Gastrocnemius medialis (tissue), 4 donors: Measurements from ENCODE around the gene PACSIN1. TPM values are rescaled to one million over a fixed set of nuclear protein-coding genes. Genes with fewer than 3 reads are reported as not detected.

Source experiments
- ATAC-seq, 2 donors: fragments of 150-250 bp; one replicate each; pipeline ENCODE4 v1.9.1; 2016
- DNase-seq, 2 donors: peaks; one replicate each; pipeline ENCODE4 v3.0.0-alpha.2; 2019
- H3K27ac ChIP-seq, 4 donors: fragments of 200-600 bp; sonication (generic); 1 replicate in 1 of 4; 2 replicates in 3 of 4; pipeline ENCODE4 v1.5.1; 2016 to 2018; ENCODE audit warnings: mild to moderate bottlenecking in 2 of 4, moderate library complexity in 1 of 4
- H3K27me3 ChIP-seq, 3 donors: fragments of 200-600 bp; sonication (generic) in 2 of 3; 1 replicate in 1 of 3; 2 replicates in 2 of 3; pipeline versions ENCODE4 v1.5.1 to v1.6.0; 2016 to 2019; ENCODE audit warnings: mild to moderate bottlenecking in 1 of 3, moderate library complexity in 1 of 3
- H3K36me3 ChIP-seq, 2 donors: fragments of 200-600 bp; sonication (generic) in 1 of 2; one replicate each; pipeline ENCODE4 v1.5.1; 2017 to 2018
- H3K4me1 ChIP-seq, 2 donors: fragments of 200-600 bp; sonication (generic) in 1 of 2; one replicate each; pipeline ENCODE4 v1.5.1; 2016 to 2017; ENCODE audit warnings: mild to moderate bottlenecking in 2 of 2
- H3K4me3 ChIP-seq, 4 donors: fragments of 200-600 bp; sonication (generic) in 3 of 4; 1 replicate in 1 of 4; 2 replicates in 3 of 4; pipeline ENCODE4 v1.5.1; 2016 to 2019; ENCODE audit warnings: mild to moderate bottlenecking in 2 of 4
- H3K9me3 ChIP-seq, 3 donors: fragments of 200-600 bp; sonication (generic) in 2 of 3; 1 replicate in 1 of 3; 2 replicates in 2 of 3; pipeline ENCODE4 v1.5.1; 2016 to 2019
- POLR2A ChIP-seq, 2 donors: fragments of 450-650 bp; IDR thresholded peaks; one replicate each; pipeline ENCODE4 v1.6.1; 2017; ENCODE audit warnings: antibody characterized with exemption in 2 of 2, mild to moderate bottlenecking in 2 of 2, moderate library complexity in 2 of 2
- in situ Hi-C, 4 donors: fragments of 200-750 bp; cut with MboI; loops; one replicate each; pipeline versions ENCODE4 v1.15.0 to v1.8.0; 2017; ENCODE audit warnings: low sequenced_read_pairs in 4 of 4
- intact Hi-C: fragments of 100-400 bp; cut with DNase I; formaldehyde crosslinking; loops from one replicate; pipeline ENCODE4 v1.15.1; 2023; ENCODE audit warnings: low total_unique reads
- total RNA-seq, 4 donors: library from RNA; depleted of rRNA; stranded (reverse); fragments of >200 nt; gene quantifications; one replicate each; pipeline versions ENCODE4 v1.1.0 to v1.2.3, GENCODE V29; 2016
- TF ChIP-seq, protein P1 (sequence below), 5 experiments: fragments of 450-650 bp in 3 of 5; fragments of 200-600 bp in 2 of 5; sonication (generic) in 2 of 5; IDR thresholded peaks in 4 of 5; conservative IDR thresholded peaks in 1 of 5; 1 replicate in 4 of 5; 2 replicates in 1 of 5; pipeline ENCODE4 v1.5.1; 2016 to 2019; ENCODE audit warnings: antibody characterized with exemption in 5 of 5, mild to moderate bottlenecking in 3 of 5, moderate library complexity in 3 of 5

PACSIN1 gene
- total RNA-seq, 4 donors from 2014 or later = not detected

DNA sequence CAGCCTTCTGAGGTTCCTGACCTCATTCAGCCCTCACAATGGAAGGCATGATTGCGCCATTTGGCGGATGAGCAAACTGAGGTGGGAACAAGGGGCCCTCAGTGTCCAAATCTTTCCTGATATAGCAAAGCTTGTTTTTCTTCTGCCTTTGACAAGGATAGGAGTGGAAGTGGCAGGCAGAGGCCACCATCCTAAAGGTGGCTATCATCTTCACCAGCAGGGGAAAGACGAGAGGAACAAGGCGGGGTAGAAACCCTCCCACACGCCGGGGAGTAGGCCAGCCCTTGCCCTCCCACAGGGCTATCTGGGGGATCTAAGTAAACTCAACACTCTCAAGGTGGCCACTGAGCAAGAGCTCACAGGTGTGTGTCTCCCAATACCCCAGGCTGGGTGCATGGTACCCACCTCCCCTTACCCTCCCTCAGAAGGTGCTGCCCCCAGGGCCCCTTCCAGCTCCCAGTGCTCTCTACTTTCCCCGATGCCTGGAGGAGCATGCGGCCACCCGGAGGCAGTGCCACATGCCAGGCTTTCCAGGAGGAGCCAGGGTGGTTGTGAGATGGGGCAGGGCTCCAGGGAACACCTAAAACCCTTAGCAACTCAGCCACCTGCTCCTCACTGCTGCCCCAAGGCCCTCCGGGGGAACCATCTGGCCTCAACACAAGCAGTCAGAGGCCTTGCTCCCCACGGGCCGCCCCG lies 79.0 kb downstream of the PACSIN1 start:
- no peak for TF ChIP-seq POLR2A (IDR thresholded peaks at IDR 0.05)
- TF ChIP-seq, protein P1, sequence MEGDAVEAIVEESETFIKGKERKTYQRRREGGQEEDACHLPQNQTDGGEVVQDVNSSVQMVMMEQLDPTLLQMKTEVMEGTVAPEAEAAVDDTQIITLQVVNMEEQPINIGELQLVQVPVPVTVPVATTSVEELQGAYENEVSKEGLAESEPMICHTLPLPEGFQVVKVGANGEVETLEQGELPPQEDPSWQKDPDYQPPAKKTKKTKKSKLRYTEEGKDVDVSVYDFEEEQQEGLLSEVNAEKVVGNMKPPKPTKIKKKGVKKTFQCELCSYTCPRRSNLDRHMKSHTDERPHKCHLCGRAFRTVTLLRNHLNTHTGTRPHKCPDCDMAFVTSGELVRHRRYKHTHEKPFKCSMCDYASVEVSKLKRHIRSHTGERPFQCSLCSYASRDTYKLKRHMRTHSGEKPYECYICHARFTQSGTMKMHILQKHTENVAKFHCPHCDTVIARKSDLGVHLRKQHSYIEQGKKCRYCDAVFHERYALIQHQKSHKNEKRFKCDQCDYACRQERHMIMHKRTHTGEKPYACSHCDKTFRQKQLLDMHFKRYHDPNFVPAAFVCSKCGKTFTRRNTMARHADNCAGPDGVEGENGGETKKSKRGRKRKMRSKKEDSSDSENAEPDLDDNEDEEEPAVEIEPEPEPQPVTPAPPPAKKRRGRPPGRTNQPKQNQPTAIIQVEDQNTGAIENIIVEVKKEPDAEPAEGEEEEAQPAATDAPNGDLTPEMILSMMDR (IDR thresholded peaks at IDR 0.05 in 4 of 5, conservative IDR thresholded peaks at IDR 0.05 in 1 of 5) = no peak
- no peak overlapping the region for H3K27ac ChIP-seq
- no peak for DNase-seq
- H3K36me3 ChIP-seq = no peaks in the 10 kb centered on the region
- no peak overlapping the region for H3K4me3 ChIP-seq
- H3K9me3 ChIP-seq = no peaks in the 10 kb centered on the region
- H3K4me1 ChIP-seq = no peaks in the 10 kb centered on the region
- H3K27me3 ChIP-seq = no peaks in the 10 kb centered on the region
- no peak for ATAC-seq
- intact Hi-C loops (no loop called here), in situ Hi-C loops (no loop called here)

DNA sequence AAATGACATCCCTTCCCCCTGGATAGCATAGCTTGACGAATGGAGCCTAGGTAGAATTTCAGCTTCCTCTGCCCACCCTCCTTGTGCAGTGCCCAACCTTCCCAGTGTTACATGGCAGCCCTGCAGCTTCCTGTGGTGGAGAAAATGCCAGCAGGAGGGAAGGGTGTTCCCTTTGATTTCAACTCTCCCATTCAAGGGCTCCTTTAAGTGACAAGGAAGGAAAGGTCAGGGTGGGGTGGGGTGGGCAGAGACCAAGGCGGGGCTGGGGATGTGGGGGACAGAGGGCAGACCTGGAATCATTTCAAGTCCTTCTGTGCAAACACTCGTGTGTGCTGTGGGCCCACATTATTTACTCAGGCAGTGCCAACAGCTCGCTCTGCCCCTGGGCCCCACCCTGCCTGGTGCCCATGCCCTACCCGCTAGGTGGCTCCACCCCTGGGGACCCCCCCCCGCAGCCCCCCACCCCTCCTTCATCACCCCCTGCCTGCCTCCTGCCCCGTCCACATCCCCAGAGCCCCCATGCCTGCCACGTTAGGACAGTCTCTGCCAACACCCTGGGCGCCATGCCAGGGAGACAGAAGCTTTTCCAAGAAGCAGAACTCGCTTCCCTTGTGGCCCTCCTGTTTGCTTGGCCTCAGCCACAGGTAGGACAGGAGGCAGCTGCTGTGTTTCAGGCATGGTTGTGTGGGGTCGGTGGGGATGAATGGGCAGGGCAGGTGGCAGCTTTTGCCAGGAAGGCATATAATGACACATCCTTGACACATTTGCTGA lies 80.9 kb downstream of the PACSIN1 start:
- no peaks in the 10 kb centered on the region for H3K9me3 ChIP-seq
- no peak overlapping the region for H3K4me3 ChIP-seq
- intact Hi-C loops = no loop called here
- no peak for ATAC-seq
- no peak for DNase-seq
- H3K4me1 ChIP-seq = no peaks in the 10 kb centered on the region
- in situ Hi-C loops = no loop called here
- H3K27ac ChIP-seq = no peak overlapping the region
- no peak for TF ChIP-seq POLR2A (IDR thresholded peaks at IDR 0.05)
- TF ChIP-seq, protein P1 (IDR thresholded peaks at IDR 0.05 in 4 of 5, conservative IDR thresholded peaks at IDR 0.05 in 1 of 5) = no peak
- no peaks in the 10 kb centered on the region for H3K27me3 ChIP-seq
- H3K36me3 ChIP-seq = no peaks in the 10 kb centered on the region

DNA sequence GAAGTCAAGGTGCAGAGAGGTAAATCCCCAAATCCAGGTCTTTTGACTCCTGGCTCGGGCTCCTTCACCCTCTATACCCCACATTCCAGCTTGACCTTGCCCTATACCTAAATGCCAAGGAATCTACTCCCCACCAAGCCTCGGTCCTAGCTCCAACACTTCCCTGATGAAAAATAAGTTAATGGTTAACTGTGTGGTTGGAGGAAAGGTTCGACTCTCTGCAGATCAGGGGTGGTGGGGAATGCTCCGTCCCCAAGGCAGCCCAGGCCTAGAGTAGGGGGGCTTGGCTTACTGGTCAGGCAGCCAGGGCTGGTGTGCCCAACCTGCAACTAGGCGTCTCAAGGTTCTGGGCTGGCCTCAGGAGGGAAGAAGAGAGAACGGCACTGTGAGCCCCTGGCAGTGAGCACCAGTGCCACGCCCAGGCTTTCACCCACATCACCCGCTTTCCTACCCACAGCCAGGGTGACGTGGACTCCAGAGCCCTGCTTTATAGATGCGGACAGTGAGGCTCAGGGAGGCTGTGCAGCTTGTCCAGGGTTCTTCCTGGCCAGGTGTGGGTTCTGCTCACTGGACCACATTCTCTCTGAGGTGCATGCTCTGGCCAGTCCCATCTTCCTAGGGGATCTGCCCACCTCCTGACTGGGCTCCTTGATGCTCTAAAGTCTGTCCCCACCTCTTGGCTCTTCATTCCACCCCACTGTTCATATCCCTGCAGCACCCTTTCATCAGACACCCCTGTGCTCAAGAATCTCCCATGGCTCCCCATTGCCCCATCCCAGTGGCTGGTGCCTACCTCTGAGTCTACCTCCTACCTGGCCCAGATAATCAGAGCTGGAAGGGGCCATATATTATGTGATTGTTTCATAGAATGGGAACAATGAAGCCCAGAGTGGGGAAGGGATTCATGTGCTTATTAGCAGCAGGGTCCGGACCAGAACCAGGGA lies 82.1 kb downstream of the PACSIN1 start:
- H3K36me3 ChIP-seq = no peaks in the 10 kb centered on the region
- intact Hi-C loops (no loop called here), in situ Hi-C loops (no loop called here)
- no peaks in the 10 kb centered on the region for H3K9me3 ChIP-seq
- H3K27ac ChIP-seq = no peak overlapping the region
- no peaks in the 10 kb centered on the region for H3K4me1 ChIP-seq
- DNase-seq = no peak
- H3K4me3 ChIP-seq = no peak overlapping the region
- H3K27me3 ChIP-seq = no peaks in the 10 kb centered on the region
- no peak for TF ChIP-seq POLR2A (IDR thresholded peaks at IDR 0.05)
- TF ChIP-seq, protein P1 (IDR thresholded peaks at IDR 0.05 in 4 of 5, conservative IDR thresholded peaks at IDR 0.05 in 1 of 5) = no peak
- ATAC-seq = no peak

DNA sequence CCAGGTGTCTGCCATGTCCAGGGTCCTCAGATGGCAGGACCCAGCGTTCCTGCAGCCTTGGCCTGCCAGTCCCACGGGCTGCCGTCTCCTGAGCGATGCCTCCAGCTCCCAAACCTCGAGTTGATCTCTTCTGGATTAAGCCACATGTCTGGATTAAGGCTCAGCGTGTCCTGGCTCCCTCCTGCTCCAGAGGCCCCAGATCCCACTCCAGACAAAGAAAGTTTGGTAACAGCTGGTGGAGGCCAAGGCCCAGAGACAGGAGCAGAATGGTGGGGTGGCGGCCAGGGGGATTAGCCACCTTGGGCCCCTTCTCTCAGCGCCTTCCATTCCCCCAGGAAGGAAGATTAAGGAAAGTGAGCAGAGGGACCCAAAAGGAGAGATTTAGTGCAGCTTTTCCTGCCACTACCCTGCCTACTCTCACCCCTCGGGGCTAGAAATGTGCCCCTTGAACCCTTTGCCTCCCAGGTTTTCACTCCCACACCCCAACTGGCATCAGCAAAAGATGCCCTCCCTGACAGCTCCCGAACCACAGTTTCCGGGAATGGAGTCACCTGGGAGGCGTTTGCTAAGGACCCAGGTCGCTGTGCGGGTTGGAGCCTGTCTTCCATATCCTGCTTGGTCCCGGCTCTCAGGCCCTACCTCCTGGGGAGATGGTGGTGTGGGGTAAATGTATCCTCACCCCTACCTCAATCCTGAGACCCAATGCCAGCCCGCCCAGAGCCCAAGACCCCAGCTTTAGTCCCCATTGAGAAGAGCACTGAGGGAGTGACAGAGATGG lies 83.3 kb downstream of the PACSIN1 start:
- no peak overlapping the region for H3K4me3 ChIP-seq
- no peaks in the 10 kb centered on the region for H3K9me3 ChIP-seq
- TF ChIP-seq POLR2A (IDR thresholded peaks at IDR 0.05) = no peak
- TF ChIP-seq, protein P1 (IDR thresholded peaks at IDR 0.05 in 4 of 5, conservative IDR thresholded peaks at IDR 0.05 in 1 of 5) = no peak
- no peak overlapping the region for H3K27ac ChIP-seq
- intact Hi-C loops (no loop called here), in situ Hi-C loops (no loop called here)
- H3K36me3 ChIP-seq = no peaks in the 10 kb centered on the region
- H3K27me3 ChIP-seq = no peaks in the 10 kb centered on the region
- ATAC-seq = no peak
- no peak for DNase-seq
- H3K4me1 ChIP-seq = no peaks in the 10 kb centered on the region
